CD4-positive, alpha-beta T cell treated with Interleukin-4 for 4 hours (primary cell): ENCODE results near the gene GIT1.

Source experiments
- DNase-seq: peaks from one replicate; pipeline ENCODE4 v3.0.0-alpha.2; 2020

The GIT1 gene

GRCh38 chr17:29589524-29590410 lies at the start of gene GIT1:
Gene GIT1 (minus strand): TSS chr17:29589648. CDS start chr17:29589378, 270 bp downstream.
- DNase-seq = peak; percentile 76

- DNase-seq = no peak
Measured at GRCh38 chr17:29633886-29634285, 44.4 kb upstream of the GIT1 start.

GRCh38 chr17:29630630-29631193 lies 41.3 kb upstream of the GIT1 start:
- DNase-seq = no peak

GRCh38 chr17:29629839-29630238 lies 40.4 kb upstream of the GIT1 start:
- DNase-seq = no peak

GRCh38 chr17:29628644-29629043 lies 39.2 kb upstream of the GIT1 start:
- no peak for DNase-seq

GRCh38 chr17:29627951-29628350 lies 38.5 kb upstream of the GIT1 start:
- no peak for DNase-seq

- DNase-seq = no peak
Measured at GRCh38 chr17:29625037-29625750, 35.7 kb upstream of the GIT1 start.

GRCh38 chr17:29624586-29624985 lies 35.1 kb upstream of the GIT1 start:
- no peak for DNase-seq

GRCh38 chr17:29623283-29623647 lies 33.8 kb upstream of the GIT1 start:
- no peak for DNase-seq

- DNase-seq = peak; percentile 41
Measured at GRCh38 chr17:29622337-29623282, 33.2 kb upstream of the GIT1 start, which contains the start of gene CORO6. Gene CORO6 (minus strand): TSS chr17:29622912. CDS start chr17:29621421, 1,491 bp downstream.

GRCh38 chr17:29621751-29622194 lies 32.3 kb upstream of the GIT1 start:
- no peak for DNase-seq

GRCh38 chr17:29620779-29621500 lies 31.5 kb upstream of the GIT1 start:
- DNase-seq = no peak

GRCh38 chr17:29620271-29620670 lies 30.8 kb upstream of the GIT1 start:
- no peak for DNase-seq

GRCh38 chr17:29619251-29619650 lies 29.8 kb upstream of the GIT1 start:
- no peak for DNase-seq

- DNase-seq = no peak
Measured at GRCh38 chr17:29618272-29619065, 29.0 kb upstream of the GIT1 start.

GRCh38 chr17:29617481-29618271 lies 28.2 kb upstream of the GIT1 start:
- peak; percentile 87 for DNase-seq

- DNase-seq = peak; percentile 90
Measured at GRCh38 chr17:29617125-29617480, 27.7 kb upstream of the GIT1 start.

- no peak for DNase-seq
Measured at GRCh38 chr17:29616300-29617048, 27.0 kb upstream of the GIT1 start.
